Adrenal gland (tissue), 12 donors: ENCODE results near the gene DPP6. TPM values are rescaled to one million over a fixed set of nuclear protein-coding genes. Genes with fewer than 3 reads are reported as not detected.

Experiments used
- DNase-seq, 7 donors: peaks; one replicate each; pipeline ENCODE4 v3.0.0-alpha.2; 2019 to 2020
- H3K27ac ChIP-seq, 5 donors: fragments of 200-600 bp; sonication (generic) in 4 of 5; 1 replicate in 3 of 5; 2 replicates in 2 of 5; pipeline versions ENCODE4 v1.5.1 to v1.8.0; 2016 to 2020; ENCODE audit warnings: mild to moderate bottlenecking in 1 of 5
- H3K27me3 ChIP-seq: fragments of 200-600 bp; 2 replicates; pipeline ENCODE4 v1.8.0; 2021
- H3K36me3 ChIP-seq, 2 donors: fragments of 200-600 bp; replicated peaks in 1 of 2; 1 replicate in 1 of 2; 2 replicates in 1 of 2; pipeline versions ENCODE4 v1.5.1 to v1.8.0; 2018 to 2022
- H3K4me1 ChIP-seq, 2 donors: fragments of 200-600 bp; replicated peaks in 1 of 2; 1 replicate in 1 of 2; 2 replicates in 1 of 2; pipeline versions ENCODE4 v1.5.1 to v1.8.0; 2018 to 2021
- H3K4me3 ChIP-seq, 4 donors: fragments of 200-600 bp; sonication (generic) in 3 of 4; one replicate each; pipeline ENCODE4 v1.5.1; 2016 to 2018
- H3K9me3 ChIP-seq, 3 donors: fragments of 200-600 bp; sonication (generic) in 1 of 3; replicated peaks in 1 of 3; 1 replicate in 2 of 3; 2 replicates in 1 of 3; pipeline versions ENCODE4 v1.5.1 to v1.8.0; 2016 to 2021
- CTCF ChIP-seq, 6 experiments: fragments of 450-650 bp in 4 of 6; fragments of 200-600 bp in 2 of 6; sonication (generic) in 1 of 6; IDR thresholded peaks; 1 replicate in 5 of 6; 2 replicates in 1 of 6; pipeline versions ENCODE4 v1.5.1 to v1.8.0; 2016 to 2021; ENCODE audit warnings: antibody characterized with exemption in 6 of 6, mild to moderate bottlenecking in 2 of 6, moderate library complexity in 1 of 6
- POLR2A ChIP-seq, 2 donors: fragments of 450-650 bp; IDR thresholded peaks; one replicate each; pipeline ENCODE4 v1.6.1; 2017; ENCODE audit warnings: antibody characterized with exemption in 2 of 2, mild to moderate bottlenecking in 2 of 2, moderate library complexity in 1 of 2
- WGBS, 4 donors: extraction: QIAGEN DNeasy Blood & Tissue Kit in 2 of 4; methylation state at CpG; one replicate each; pipeline versions ENCODE4 v1.1.5 to v1.1.7; 2013 to 2017; 5-methylcytosine and 5-hydroxymethylcytosine counted together
- intact Hi-C, 2 donors: fragments of 100-400 bp; cut with DNase I; formaldehyde crosslinking; loops; one replicate each; pipeline versions ENCODE4 v1.14.1 to v1.15.0; 2022 to 2023
- polyA plus RNA-seq, 3 donors: library from polyadenylated mRNA; stranded (reverse); fragments of 200-250 nt in 2 of 3; fragments of 350-450 nt in 1 of 3; fragmentation: Illumina TruSeq in 1 of 3; extraction: RNeasy Lipid Tissue Mini Kit (QIAGEN cat#74804) in 1 of 3; gene quantifications; one replicate each; pipeline ENCODE4 v1.2.3, GENCODE V29; 2013 to 2014
- total RNA-seq, 9 donors: library from RNA; depleted of rRNA in 4 of 9; stranded (reverse); fragments of >200 nt in 4 of 9; fragments of 120-200 nt in 1 of 9; fragmentation: NEBNext Ultra II Directional in 1 of 9; extraction: Animal tissue kit (Norgen Biotek cat#: 25700) in 1 of 9; gene quantifications; one replicate each; pipeline versions ENCODE4 v1.1.0 to v1.2.4, GENCODE V29; 2013 to 2023
- donor health status: healthy with polysubstance abuse.
- donor health status: Bipolar disorder and iron deficiency.
- donor health status: DM: yes; HTN: yes; CAD: no.
- donor health status: DM: no; HTN: no; CAD: no.
- donor health status: DM: no; HTN: no; CAD: no.
- donor health status: DM: yes; HTN: yes; CAD: no.

The DPP6 gene
- total and polyA plus RNA-seq, 12 donors: 0.39 to 13.1 (median 5.1) TPM

DNA sequence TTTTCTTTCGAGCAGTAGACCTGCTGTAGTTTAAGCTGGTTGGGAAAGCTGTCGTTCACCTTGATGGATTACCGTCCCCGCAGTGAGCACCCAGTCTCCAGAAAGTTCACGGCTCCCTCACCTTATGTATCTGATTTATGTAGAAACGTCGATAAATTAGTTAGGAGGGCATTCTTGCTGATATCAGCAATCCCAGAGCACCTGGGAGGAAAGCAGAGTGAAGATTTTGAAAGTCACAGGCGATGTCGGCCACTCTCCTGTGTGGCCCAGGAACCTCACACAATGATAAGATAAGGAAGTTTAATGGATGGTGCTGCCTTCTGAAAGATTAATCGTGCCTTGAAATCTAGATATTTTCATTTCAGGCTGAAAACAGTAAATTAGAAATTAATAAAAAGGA lies 336.8 kb downstream of the DPP6 start:
- no peak for DNase-seq
- Histone ChIP-seq H3K27me3 (no peaks in the 10 kb centered on the region), H3K4me1 (no peaks in the 10 kb centered on the region), H3K36me3 (no peaks in the 10 kb centered on the region), H3K9me3 (no peaks in the 10 kb centered on the region), H3K27ac (no peak overlapping the region), H3K4me3 (no peak overlapping the region)
- intact Hi-C loops: no loop called here
- WGBS, 4 donors: 33 to 42% (median 37%) methylated on average over 10 of the region's 10 CpGs
- TF ChIP-seq CTCF (IDR thresholded peaks at IDR 0.05) (no peak), POLR2A (IDR thresholded peaks at IDR 0.05) (no peak)

- 92 to 97% (median 93%) methylated on average over 17 of the region's 17 CpGs for WGBS, 4 donors
- Histone ChIP-seq H3K9me3 (no peaks in the 10 kb centered on the region), H3K4me3 (no peak overlapping the region), H3K27me3 (no peaks in the 10 kb centered on the region), H3K27ac (no peak overlapping the region), H3K4me1 (no peaks in the 10 kb centered on the region), H3K36me3 (no peaks in the 10 kb centered on the region)
- intact Hi-C loops: no loop called here
- no peak for TF ChIP-seq POLR2A (IDR thresholded peaks at IDR 0.05)
- TF ChIP-seq CTCF (IDR thresholded peaks at IDR 0.05): no peak
- no peak for DNase-seq
Measured at GRCh38 chr7:154390961-154391360, 338.8 kb downstream of the DPP6 start.

- DNase-seq: no peak
- intact Hi-C loops: no loop called here
- Histone ChIP-seq H3K27me3 (no peaks in the 10 kb centered on the region), H3K4me3 (no peak overlapping the region), H3K36me3 (no peaks in the 10 kb centered on the region), H3K9me3 (no peaks in the 10 kb centered on the region), H3K27ac (no peak overlapping the region), H3K4me1 (no peaks in the 10 kb centered on the region)
- TF ChIP-seq CTCF (IDR thresholded peaks at IDR 0.05) (no peak), POLR2A (IDR thresholded peaks at IDR 0.05) (no peak)
- WGBS, 4 donors: 71 to 86% (median 77%) methylated on average over 2 of the region's 2 CpGs
Measured at GRCh38 chr7:154394804-154395203, 342.6 kb downstream of the DPP6 start.

- no peak overlapping the region for H3K4me3 ChIP-seq
- DNase-seq: no peak
- no peaks in the 10 kb centered on the region for H3K4me1 ChIP-seq
- H3K27me3 ChIP-seq: no peaks in the 10 kb centered on the region
- no peak overlapping the region for H3K27ac ChIP-seq
- H3K9me3 ChIP-seq: no peaks in the 10 kb centered on the region
- 71 to 87% (median 79%) methylated on average over 5 to 8 of the region's 8 CpGs for WGBS, 4 donors
- TF ChIP-seq CTCF (IDR thresholded peaks at IDR 0.05) (no peak), POLR2A (IDR thresholded peaks at IDR 0.05) (no peak)
- H3K36me3 ChIP-seq: no peaks in the 10 kb centered on the region
- intact Hi-C loops: no loop called here
Measured at GRCh38 chr7:154406312-154406711, 354.1 kb downstream of the DPP6 start.
